Coronary artery (tissue), 2 donors: Measurements from ENCODE around the gene SNRNP40.
"Not testable (repeated sequence)": the region's sequence is repeated elsewhere in the genome, so short reads cannot be mapped to it uniquely, and the experiment has no call there.

ENCODE experiments used
- DNase-seq: peaks from one replicate; pipeline ENCODE4 v3.0.0-alpha.2; 2017; ENCODE audit warnings: low spot score
- H3K27ac ChIP-seq, 2 donors: fragments of 200-600 bp; sonication (generic); one replicate each; pipeline ENCODE4 v1.5.1; 2016 to 2019
- H3K4me3 ChIP-seq: fragments of 200-600 bp; sonication (generic); 2 replicates; pipeline ENCODE4 v1.5.1; 2016; ENCODE audit warnings: mild to moderate bottlenecking, moderate library complexity
- CTCF ChIP-seq: fragments of 200-600 bp; sonication (generic); IDR thresholded peaks from one replicate; pipeline ENCODE4 v1.5.1; 2019; ENCODE audit warnings: antibody characterized with exemption

Gene SNRNP40

GRCh38 chr1:31289021-31289420 lies 7.6 kb downstream of the SNRNP40 start:
- Histone ChIP-seq H3K4me3 (no peak overlapping the region), H3K27ac (no peak overlapping the region)
- no peak for DNase-seq
- no peak for TF ChIP-seq CTCF

GRCh38 chr1:31287791-31288190 lies 8.8 kb downstream of the SNRNP40 start:
- not testable (repeated sequence) for H3K27ac ChIP-seq, H3K4me3 ChIP-seq, DNase-seq

GRCh38 chr1:31282426-31282825 lies 14.2 kb downstream of the SNRNP40 start:
- DNase-seq, H3K27ac ChIP-seq, H3K4me3 ChIP-seq: not testable (repeated sequence)

GRCh38 chr1:31273619-31274018 lies 23.0 kb downstream of the SNRNP40 start:
- Histone ChIP-seq H3K4me3 (no peak overlapping the region), H3K27ac (no peak overlapping the region)
- TF ChIP-seq CTCF = no peak
- no peak for DNase-seq

GRCh38 chr1:31272369-31272768 lies 24.2 kb downstream of the SNRNP40 start:
- no peak for DNase-seq
- H3K27ac ChIP-seq = no peak overlapping the region
- no peak overlapping the region for H3K4me3 ChIP-seq
- no peak for TF ChIP-seq CTCF

- DNase-seq = no peak
- H3K27ac ChIP-seq = no peak overlapping the region
These were observed 30.0 kb downstream of the SNRNP40 start for GRCh38 chr1:31266547-31266946.

GRCh38 chr1:31264790-31265386 lies 31.7 kb downstream of the SNRNP40 start:
- Histone ChIP-seq H3K4me3 (no peak overlapping the region), H3K27ac (no peak overlapping the region)
- no peak for TF ChIP-seq CTCF
- no peak for DNase-seq

More at GRCh38 chr1:31266547-31266946, 30.0 kb downstream of the SNRNP40 start:
- H3K4me3 ChIP-seq = no peak overlapping the region
- TF ChIP-seq CTCF = no peak

- DNase-seq = no peak
These were observed 33.2 kb downstream of the SNRNP40 start for GRCh38 chr1:31263408-31263807.

GRCh38 chr1:31262393-31262792 lies 34.2 kb downstream of the SNRNP40 start:
- not testable (repeated sequence) for H3K4me3 ChIP-seq, H3K27ac ChIP-seq, DNase-seq

More at GRCh38 chr1:31263408-31263807, 33.2 kb downstream of the SNRNP40 start:
- Histone ChIP-seq H3K27ac (no peak overlapping the region), H3K4me3 (no peak overlapping the region)
- TF ChIP-seq CTCF = no peak
